ENCODE measurements around the gene METTL25B.
"Not testable (repeated sequence)": the region's sequence is repeated elsewhere in the genome, so short reads cannot be mapped to it uniquely, and the experiment has no call there.

METTL25B gene

GRCh38 chr1:156748670-156749418, 20.6 kb downstream of the METTL25B start:
- peak; percentile 80 for DNase-seq (ENCODE audit: low spot score)

- DNase-seq (ENCODE audit: low spot score): peak; percentile 77
These were observed 21.3 kb downstream of the METTL25B start for GRCh38 chr1:156749419-156750118.

GRCh38 chr1:156750191-156750672, 22.0 kb downstream of the METTL25B start:
- peak; percentile 78 for DNase-seq (ENCODE audit: low spot score)

- no peak for DNase-seq (ENCODE audit: low spot score)
These were observed 22.6 kb downstream of the METTL25B start for GRCh38 chr1:156750711-156751450.

- DNase-seq (ENCODE audit: low spot score): no peak
These were observed 23.1 kb downstream of the METTL25B start, which contains the start of gene HDGF for GRCh38 chr1:156751451-156751756. HDGF (minus strand) TSS chr1:156751675; CDS start chr1:156751429, 246 bp downstream.

GRCh38 chr1:156751757-156752481, 23.6 kb downstream of the METTL25B start:
- DNase-seq (ENCODE audit: low spot score): peak; percentile 93

GRCh38 chr1:156752843-156753482, 24.7 kb downstream of the METTL25B start:
- peak; percentile 31 for DNase-seq (ENCODE audit: low spot score)

GRCh38 chr1:156754219-156754618, 25.9 kb downstream of the METTL25B start:
- DNase-seq (ENCODE audit: low spot score): no peak

GRCh38 chr1:156755527-156755950, 27.3 kb downstream of the METTL25B start:
- DNase-seq (ENCODE audit: low spot score): peak; percentile 52

- DNase-seq (ENCODE audit: low spot score): peak; percentile 41
These were observed 28.1 kb downstream of the METTL25B start for GRCh38 chr1:156756355-156756754.

GRCh38 chr1:156757572-156758253, 29.4 kb downstream of the METTL25B start:
- peak; percentile 88 for DNase-seq (ENCODE audit: low spot score)

- DNase-seq (ENCODE audit: low spot score): no peak
These were observed 32.0 kb downstream of the METTL25B start for GRCh38 chr1:156760092-156760795.

- DNase-seq (ENCODE audit: low spot score): no peak
These were observed 32.5 kb downstream of the METTL25B start for GRCh38 chr1:156760796-156761104.

GRCh38 chr1:156765136-156765535, 36.9 kb downstream of the METTL25B start:
- DNase-seq (ENCODE audit: low spot score): not testable (repeated sequence)

GRCh38 chr1:156765666-156766065, 37.4 kb downstream of the METTL25B start:
- DNase-seq (ENCODE audit: low spot score): no peak

GRCh38 chr1:156766298-156767100, 38.2 kb downstream of the METTL25B start:
- peak; percentile 72 for DNase-seq (ENCODE audit: low spot score)

- peak; percentile 99 for DNase-seq (ENCODE audit: low spot score)
These were observed 39.0 kb downstream of the METTL25B start, which contains the start of gene PRCC for GRCh38 chr1:156767101-156767878. PRCC (plus strand) TSS chr1:156767535; CDS start chr1:156767772, 237 bp downstream.

- DNase-seq (ENCODE audit: low spot score): peak; percentile 54
These were observed 39.8 kb downstream of the METTL25B start for GRCh38 chr1:156767879-156768604.

Measured in hematopoietic multipotent progenitor cell treated with erythropoietin and hydrocortisone succinate and interleukin-3 and kit ligand, for 17 days (in vitro differentiated cells).